Measurements from ENCODE around the gene KRTAP4-8.
"Not testable (repeated sequence)": the region's sequence is repeated elsewhere in the genome, so short reads cannot be mapped to it uniquely, and the experiment has no call there.

The KRTAP4-8 gene

GRCh38 chr17:41108728-41109386, 10.9 kb upstream of the KRTAP4-8 start:
- not testable (repeated sequence) for DNase-seq (ENCODE audit: low spot score)

- DNase-seq (ENCODE audit: low spot score), result no peak
These were observed 10.1 kb upstream of the KRTAP4-8 start for GRCh38 chr17:41107941-41108450.

GRCh38 chr17:41105347-41105746, 7.4 kb upstream of the KRTAP4-8 start, which contains the start of gene KRTAP4-9:
Gene KRTAP4-9 (plus strand): TSS chr17:41105389. CDS start chr17:41105389, 0 bp downstream.
- DNase-seq (ENCODE audit: low spot score), result not testable (repeated sequence)

GRCh38 chr17:41104386-41105038, 6.6 kb upstream of the KRTAP4-8 start:
- DNase-seq (ENCODE audit: low spot score), result not testable (repeated sequence)

- no peak for DNase-seq (ENCODE audit: low spot score)
These were observed 6.0 kb upstream of the KRTAP4-8 start for GRCh38 chr17:41103896-41104295.

- DNase-seq (ENCODE audit: low spot score), result no peak
These were observed 3.8 kb upstream of the KRTAP4-8 start, which contains the start of gene KRTAP4-16 for GRCh38 chr17:41101586-41102259. Gene KRTAP4-16 (minus strand): TSS chr17:41102209. CDS start chr17:41102209, 0 bp downstream.

GRCh38 chr17:41099682-41100480, 1.9 kb upstream of the KRTAP4-8 start:
- not testable (repeated sequence) for DNase-seq (ENCODE audit: low spot score)

- DNase-seq (ENCODE audit: low spot score), result no peak
These were observed 539 bp upstream of the KRTAP4-8 start for GRCh38 chr17:41098481-41098880.

GRCh38 chr17:41096055-41096454, 1.9 kb downstream of the KRTAP4-8 start:
- no peak for DNase-seq (ENCODE audit: low spot score)

- not testable (repeated sequence) for DNase-seq (ENCODE audit: low spot score)
These were observed 9.1 kb downstream of the KRTAP4-8 start for GRCh38 chr17:41088760-41089352.

- not testable (repeated sequence) for DNase-seq (ENCODE audit: low spot score)
These were observed 13.7 kb downstream of the KRTAP4-8 start, which contains the start of gene KRTAP4-7 for GRCh38 chr17:41084100-41084856. Gene KRTAP4-7 (plus strand): TSS chr17:41084150. CDS start chr17:41084207, 57 bp downstream.

- DNase-seq (ENCODE audit: low spot score), result not testable (repeated sequence)
These were observed 14.5 kb downstream of the KRTAP4-8 start for GRCh38 chr17:41083427-41083826.

GRCh38 chr17:41082626-41083025, 15.3 kb downstream of the KRTAP4-8 start:
- DNase-seq (ENCODE audit: low spot score), result no peak

GRCh38 chr17:41076788-41077187, 21.2 kb downstream of the KRTAP4-8 start:
- no peak for DNase-seq (ENCODE audit: low spot score)

GRCh38 chr17:41073676-41074075, 24.3 kb downstream of the KRTAP4-8 start:
- DNase-seq (ENCODE audit: low spot score), result no peak

GRCh38 chr17:41071606-41072360, 26.2 kb downstream of the KRTAP4-8 start:
- DNase-seq (ENCODE audit: low spot score), result no peak

- no peak for DNase-seq (ENCODE audit: low spot score)
These were observed 28.9 kb downstream of the KRTAP4-8 start for GRCh38 chr17:41069031-41069430.

GRCh38 chr17:41067281-41067680, 30.7 kb downstream of the KRTAP4-8 start:
- DNase-seq (ENCODE audit: low spot score), result no peak

- DNase-seq (ENCODE audit: low spot score), result no peak
These were observed 31.9 kb downstream of the KRTAP4-8 start, which contains the start of gene KRTAP2-4 for GRCh38 chr17:41065829-41066624. Gene KRTAP2-4 (minus strand): TSS chr17:41065879. CDS start chr17:41065845, 34 bp downstream.
